GM15510 (cell line): ENCODE data around the gene PDLIM3.

ENCODE experiments used
- POLR2A ChIP-seq: IDR thresholded peaks from 3 replicates; pipeline ENCODE4 v1.6.1; 2011; ENCODE audit warnings: borderline replicate concordance; ENCODE audit not compliant: insufficient read length; ENCODE audit errors: extremely low read depth

PDLIM3 gene

GRCh38 chr4:185564349-185564748 lies 29.0 kb upstream of the PDLIM3 start:
- no peak for TF ChIP-seq POLR2A

- TF ChIP-seq POLR2A = no peak
Measured at GRCh38 chr4:185562531-185562930, 27.2 kb upstream of the PDLIM3 start.

- no peak for TF ChIP-seq POLR2A
Measured at GRCh38 chr4:185560316-185560715, 25.0 kb upstream of the PDLIM3 start.

- TF ChIP-seq POLR2A = no peak
Measured at GRCh38 chr4:185559915-185560281, 24.6 kb upstream of the PDLIM3 start.

GRCh38 chr4:185554365-185555126 lies 19.2 kb upstream of the PDLIM3 start:
- TF ChIP-seq POLR2A = no peak

- no peak for TF ChIP-seq POLR2A
Measured at GRCh38 chr4:185552254-185552653, 16.9 kb upstream of the PDLIM3 start.

- TF ChIP-seq POLR2A = no peak
Measured at GRCh38 chr4:185550933-185551332, 15.6 kb upstream of the PDLIM3 start.

- no peak for TF ChIP-seq POLR2A
Measured at GRCh38 chr4:185549095-185549639, 13.9 kb upstream of the PDLIM3 start.

GRCh38 chr4:185548587-185548986 lies 13.3 kb upstream of the PDLIM3 start:
- no peak for TF ChIP-seq POLR2A

- TF ChIP-seq POLR2A = no peak
Measured at GRCh38 chr4:185546335-185546734, 11.0 kb upstream of the PDLIM3 start.

GRCh38 chr4:185542626-185543315 lies 7.5 kb upstream of the PDLIM3 start:
- no peak for TF ChIP-seq POLR2A

GRCh38 chr4:185541251-185541727 lies 6.0 kb upstream of the PDLIM3 start:
- no peak for TF ChIP-seq POLR2A

GRCh38 chr4:185540487-185541120 lies 5.3 kb upstream of the PDLIM3 start:
- no peak for TF ChIP-seq POLR2A

- TF ChIP-seq POLR2A = no peak
Measured at GRCh38 chr4:185540040-185540439, 4.7 kb upstream of the PDLIM3 start.

GRCh38 chr4:185538806-185539205 lies 3.5 kb upstream of the PDLIM3 start:
- no peak for TF ChIP-seq POLR2A
